GM12864 (cell line): ENCODE results near the gene STUM.

ENCODE experiments used
- DNase-seq: peaks from one replicate; pipeline ENCODE4 v3.0.0-alpha.2; 2011; ENCODE audit warnings: low read depth
- H3K4me3 ChIP-seq: 2 replicates; pipeline ENCODE4 v1.5.1; 2011; ENCODE audit warnings: mild to moderate bottlenecking, low read depth, low read length, control low read depth
- TF ChIP-seq, protein P1 (sequence below): IDR thresholded peaks from 2 replicates; pipeline ENCODE4 v1.5.1; 2011; ENCODE audit warnings: low read depth, mild to moderate bottlenecking, moderate library complexity, low read length, control low read depth, inconsistent platforms; ENCODE audit errors: missing control alignments

Gene STUM

DNA sequence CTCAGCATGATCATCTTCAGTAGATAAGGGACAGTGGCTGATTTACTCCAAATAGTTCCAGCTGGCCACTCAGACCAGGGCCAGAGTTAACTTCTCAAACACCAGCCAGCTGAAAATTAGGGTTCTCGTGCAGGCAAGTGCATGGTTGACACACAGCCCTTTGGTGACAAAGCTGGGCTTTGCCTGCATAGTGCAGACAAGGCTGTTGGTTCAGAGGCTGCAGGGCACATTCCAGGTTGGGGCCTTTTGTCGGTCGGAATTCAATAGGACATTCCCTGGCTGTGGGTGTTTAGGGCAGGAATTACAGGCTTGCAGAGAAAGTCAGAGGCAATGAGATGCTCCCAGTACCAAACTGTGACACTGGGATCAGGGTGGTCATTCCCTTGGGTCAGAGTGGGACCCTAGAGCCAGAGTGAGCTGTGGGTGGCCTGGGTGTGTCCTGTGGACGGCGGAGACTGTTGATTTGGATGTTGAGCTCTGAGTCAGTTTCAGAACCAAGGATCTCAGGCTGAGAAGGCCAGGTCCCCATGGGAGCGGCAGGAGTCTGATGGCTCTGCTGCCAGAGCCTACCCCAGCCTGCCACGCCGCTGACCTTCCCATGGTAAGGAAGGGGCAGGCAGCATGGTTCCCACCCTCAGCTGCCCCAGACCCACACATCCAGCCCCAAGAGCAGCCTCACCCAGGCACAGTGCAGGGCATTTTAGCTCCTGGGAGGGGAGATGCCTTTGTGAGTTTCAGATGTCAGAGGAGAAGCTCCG lies 56.2 kb downstream of the STUM start:
- no peak for DNase-seq
- H3K4me3 ChIP-seq, result no peak overlapping the region
- TF ChIP-seq, protein P1, sequence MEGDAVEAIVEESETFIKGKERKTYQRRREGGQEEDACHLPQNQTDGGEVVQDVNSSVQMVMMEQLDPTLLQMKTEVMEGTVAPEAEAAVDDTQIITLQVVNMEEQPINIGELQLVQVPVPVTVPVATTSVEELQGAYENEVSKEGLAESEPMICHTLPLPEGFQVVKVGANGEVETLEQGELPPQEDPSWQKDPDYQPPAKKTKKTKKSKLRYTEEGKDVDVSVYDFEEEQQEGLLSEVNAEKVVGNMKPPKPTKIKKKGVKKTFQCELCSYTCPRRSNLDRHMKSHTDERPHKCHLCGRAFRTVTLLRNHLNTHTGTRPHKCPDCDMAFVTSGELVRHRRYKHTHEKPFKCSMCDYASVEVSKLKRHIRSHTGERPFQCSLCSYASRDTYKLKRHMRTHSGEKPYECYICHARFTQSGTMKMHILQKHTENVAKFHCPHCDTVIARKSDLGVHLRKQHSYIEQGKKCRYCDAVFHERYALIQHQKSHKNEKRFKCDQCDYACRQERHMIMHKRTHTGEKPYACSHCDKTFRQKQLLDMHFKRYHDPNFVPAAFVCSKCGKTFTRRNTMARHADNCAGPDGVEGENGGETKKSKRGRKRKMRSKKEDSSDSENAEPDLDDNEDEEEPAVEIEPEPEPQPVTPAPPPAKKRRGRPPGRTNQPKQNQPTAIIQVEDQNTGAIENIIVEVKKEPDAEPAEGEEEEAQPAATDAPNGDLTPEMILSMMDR, result no peak

GRCh38 chr1:226605318-226605950 lies 56.9 kb downstream of the STUM start:
- H3K4me3 ChIP-seq, result no peak overlapping the region
- TF ChIP-seq, protein P1, result no peak
- DNase-seq, result no peak

DNA sequence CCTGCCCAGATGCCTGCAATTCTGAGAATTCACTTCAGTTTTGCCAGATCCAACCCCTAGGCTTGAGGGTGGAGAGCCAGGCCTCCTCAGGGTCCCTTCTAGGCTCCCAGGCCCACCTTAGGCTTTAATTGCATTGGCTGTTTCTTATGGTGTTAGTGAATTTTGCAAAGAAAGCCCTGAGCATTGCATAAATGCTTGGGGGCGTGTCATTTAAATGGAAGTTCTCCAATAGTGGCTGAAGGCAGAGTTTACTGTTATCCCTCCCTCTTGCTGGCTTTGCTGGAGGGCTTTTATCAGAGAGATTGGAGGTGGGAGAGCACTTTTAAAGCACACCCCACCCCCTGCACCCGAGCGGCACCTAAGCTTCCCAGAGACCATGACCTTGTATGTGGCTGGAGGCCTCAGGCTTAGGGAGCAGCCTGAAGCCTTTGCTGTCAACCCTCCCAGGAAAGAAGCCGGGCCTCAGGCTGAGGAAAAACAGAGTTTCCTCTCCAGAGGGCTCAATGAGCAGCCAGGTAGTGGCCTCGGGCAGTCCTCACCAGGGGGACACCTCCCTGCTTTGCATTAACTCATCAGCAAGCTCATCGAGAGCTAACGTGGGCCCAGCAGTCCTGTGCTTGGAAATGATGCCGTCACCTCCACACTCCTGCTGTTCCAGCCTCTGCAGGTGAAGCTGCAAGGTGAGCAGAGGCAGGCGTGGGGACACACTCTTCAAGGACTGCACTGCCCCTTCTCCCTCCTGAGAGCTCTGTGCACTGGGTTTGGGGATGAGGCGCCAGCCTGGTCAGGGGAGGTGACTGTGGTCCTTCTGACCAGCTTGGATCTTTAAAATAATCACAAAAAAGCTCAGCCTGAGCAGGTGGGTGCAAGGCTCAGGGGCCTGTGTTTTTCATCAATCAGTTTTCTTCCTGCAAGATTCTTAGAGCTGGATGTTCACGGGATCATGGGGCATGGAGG lies 58.0 kb downstream of the STUM start:
- H3K4me3 ChIP-seq, result no peak overlapping the region
- TF ChIP-seq, protein P1, result no peak
- no peak for DNase-seq

DNA sequence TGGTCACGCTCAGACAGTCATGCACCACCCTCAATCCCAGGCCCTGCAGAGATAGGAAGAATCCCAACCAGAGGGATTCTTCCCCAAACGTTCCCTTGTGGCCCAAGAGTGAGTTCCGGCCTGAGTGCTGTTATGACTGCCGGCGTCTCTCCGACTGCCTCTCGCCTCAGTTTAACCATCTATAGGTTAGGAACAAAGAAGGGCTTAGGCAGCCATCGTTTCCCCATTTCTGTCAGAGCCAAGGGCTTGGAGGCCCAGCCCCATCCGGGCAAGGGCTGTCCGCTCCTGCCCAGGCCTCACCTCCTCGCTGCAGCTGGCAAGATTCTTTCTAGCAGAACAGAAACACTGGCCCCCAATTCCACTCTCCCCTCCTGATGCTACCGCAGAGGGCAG lies 58.7 kb downstream of the STUM start:
- no peak for DNase-seq
- TF ChIP-seq, protein P1, result no peak
- H3K4me3 ChIP-seq, result no peak overlapping the region

DNA sequence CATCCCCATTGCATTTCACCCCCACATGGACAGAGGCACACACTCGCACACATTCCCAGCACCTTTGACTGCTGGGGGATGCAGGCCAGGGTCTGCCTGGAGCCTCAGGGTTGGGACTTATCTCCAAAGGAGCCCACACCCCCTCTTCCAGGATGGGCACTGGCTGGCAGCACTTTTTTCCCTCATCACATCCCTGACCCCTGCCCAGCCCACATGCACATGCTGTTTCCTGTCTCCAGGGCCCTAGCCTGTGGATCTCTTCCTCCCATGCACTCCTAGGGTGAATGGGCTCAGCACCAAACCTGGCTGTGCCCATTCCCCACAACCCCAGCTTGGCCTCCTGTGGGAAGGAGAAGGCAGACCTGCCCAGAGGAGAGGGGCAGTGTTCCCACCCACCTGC lies 59.3 kb downstream of the STUM start:
- DNase-seq, result no peak
- H3K4me3 ChIP-seq, result no peak overlapping the region
- TF ChIP-seq, protein P1, result no peak

DNA sequence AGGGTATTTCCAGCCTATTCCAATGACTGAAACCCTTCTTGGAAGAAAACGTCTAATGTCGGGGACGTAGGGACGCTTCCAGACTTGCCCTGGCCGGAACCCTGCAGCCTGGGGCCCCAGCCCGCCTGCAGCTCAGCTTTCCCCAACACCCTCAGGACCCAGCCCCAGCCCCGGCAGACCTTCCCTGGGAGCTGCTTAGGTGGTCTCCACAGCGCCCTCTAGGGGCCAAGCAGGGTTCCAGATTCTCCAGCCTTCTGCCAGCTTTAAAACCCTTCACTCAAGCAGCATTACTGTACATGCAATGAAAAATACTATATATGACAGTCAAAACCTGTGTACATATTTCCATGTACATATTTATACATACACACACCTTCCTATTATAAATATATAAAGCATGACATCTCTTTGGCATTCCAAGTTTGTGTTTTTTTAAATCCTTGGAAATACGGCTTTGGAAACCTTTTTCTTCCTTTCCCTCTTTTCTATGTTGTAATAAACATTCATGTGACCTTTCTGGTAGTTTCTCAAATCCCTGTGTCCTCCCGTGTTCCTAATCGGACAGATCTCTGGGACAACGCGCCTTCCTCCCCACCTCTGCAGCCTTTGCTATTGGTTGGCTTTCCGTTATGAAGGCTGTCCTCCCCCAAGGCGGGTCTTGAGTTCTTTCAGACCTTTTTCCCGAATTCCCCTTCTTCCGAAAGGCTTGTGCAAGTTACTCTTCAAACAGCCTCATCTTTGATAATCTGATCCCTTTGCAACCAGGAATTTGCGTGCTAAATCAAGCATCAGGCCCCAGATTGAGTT lies 60.3 kb downstream of the STUM start:
- no peak for DNase-seq
- TF ChIP-seq, protein P1, result peak; percentile 87

More for the DNA sequence above, 60.3 kb downstream of the STUM start:
- H3K4me3 ChIP-seq, result no peak overlapping the region
